ENCODE data around the gene TMEM176B. TPM values are rescaled to one million over a fixed set of nuclear protein-coding genes. Genes with fewer than 3 reads are reported as not detected.

Gene TMEM176B
- total and polyA plus RNA-seq, 2 donors (not counting 3 experiments of a cell fraction or from before 2014, with no cell fraction given): 0.23 TPM; not detected in 1

DNA sequence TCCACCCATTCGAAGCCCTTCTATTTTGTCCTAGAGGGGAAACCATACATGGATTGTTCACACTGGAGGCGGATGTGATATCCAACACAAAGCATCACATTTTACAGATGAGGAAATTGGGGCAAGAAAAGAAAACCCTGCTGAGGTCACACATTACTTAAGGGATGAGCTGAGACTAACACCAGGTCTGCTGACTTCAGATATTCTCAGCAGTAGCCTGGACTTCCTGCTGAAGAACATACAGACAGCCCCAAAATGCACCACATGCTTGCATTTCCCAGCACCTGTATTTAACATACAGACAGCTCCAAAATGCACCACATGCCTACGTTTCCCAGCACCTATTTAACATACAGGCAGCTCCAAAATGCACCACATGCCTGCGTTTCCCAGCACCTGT is 51.8 kb downstream of the TMEM176B start:
- H3K4me2 ChIP-seq (ENCODE audit: insufficient read depth, low read length): no peak overlapping the region
- dilution Hi-C loops (cut with MboI; ENCODE audit: extremely low pct_ligation_motif_present, low sequenced_read_pairs) (no loop called here), intact Hi-C loops (cut with micrococcal nuclease) (no loop called here)
- DNase-seq (ENCODE audit: low read depth, low spot score) (no peak), FAIRE-seq (no peak)
- H3K27ac ChIP-seq (ENCODE audit: insufficient read depth, low read depth, low read length): no peak overlapping the region
- TF ChIP-seq, protein P1, sequence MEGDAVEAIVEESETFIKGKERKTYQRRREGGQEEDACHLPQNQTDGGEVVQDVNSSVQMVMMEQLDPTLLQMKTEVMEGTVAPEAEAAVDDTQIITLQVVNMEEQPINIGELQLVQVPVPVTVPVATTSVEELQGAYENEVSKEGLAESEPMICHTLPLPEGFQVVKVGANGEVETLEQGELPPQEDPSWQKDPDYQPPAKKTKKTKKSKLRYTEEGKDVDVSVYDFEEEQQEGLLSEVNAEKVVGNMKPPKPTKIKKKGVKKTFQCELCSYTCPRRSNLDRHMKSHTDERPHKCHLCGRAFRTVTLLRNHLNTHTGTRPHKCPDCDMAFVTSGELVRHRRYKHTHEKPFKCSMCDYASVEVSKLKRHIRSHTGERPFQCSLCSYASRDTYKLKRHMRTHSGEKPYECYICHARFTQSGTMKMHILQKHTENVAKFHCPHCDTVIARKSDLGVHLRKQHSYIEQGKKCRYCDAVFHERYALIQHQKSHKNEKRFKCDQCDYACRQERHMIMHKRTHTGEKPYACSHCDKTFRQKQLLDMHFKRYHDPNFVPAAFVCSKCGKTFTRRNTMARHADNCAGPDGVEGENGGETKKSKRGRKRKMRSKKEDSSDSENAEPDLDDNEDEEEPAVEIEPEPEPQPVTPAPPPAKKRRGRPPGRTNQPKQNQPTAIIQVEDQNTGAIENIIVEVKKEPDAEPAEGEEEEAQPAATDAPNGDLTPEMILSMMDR (IDR thresholded peaks at IDR 0.05; ENCODE audit: extremely low read depth in 1 of 2, insufficient read depth in 1 of 2, low read depth in 1 of 2, low read length in 2 of 2): no peak
- TF ChIP-seq POLR2AphosphoS5 (IDR thresholded peaks at IDR 0.05; ENCODE audit: insufficient read depth, low read depth, low read length): no peak
- TF ChIP-seq FOS (IDR thresholded peaks at IDR 0.05; ENCODE audit: borderline replicate concordance, insufficient read depth, low read length): no peak
- TF ChIP-seq, protein P2, sequence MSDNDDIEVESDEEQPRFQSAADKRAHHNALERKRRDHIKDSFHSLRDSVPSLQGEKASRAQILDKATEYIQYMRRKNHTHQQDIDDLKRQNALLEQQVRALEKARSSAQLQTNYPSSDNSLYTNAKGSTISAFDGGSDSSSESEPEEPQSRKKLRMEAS (IDR thresholded peaks at IDR 0.05; ENCODE audit: insufficient read depth, insufficient read length): no peak
- TF ChIP-seq JUN (IDR thresholded peaks at IDR 0.05; ENCODE audit: borderline replicate concordance, insufficient read depth, insufficient read length, low read depth): no peak
- TF ChIP-seq GATA2 (IDR thresholded peaks at IDR 0.05; ENCODE audit: insufficient read depth, insufficient read length, low read depth, low read length): no peak
- H3K9ac ChIP-seq (replicated peaks; ENCODE audit: extremely low read depth, insufficient read depth, low read length): no peak overlapping the region
- H3K9me1 ChIP-seq (replicated peaks; ENCODE audit: control insufficient read depth, extremely low read depth, insufficient read depth, low read length): no peaks in the 10 kb centered on the region
- no peaks in the 10 kb centered on the region for H3K9me3 ChIP-seq (replicated peaks; ENCODE audit: control insufficient read depth, insufficient read depth, low read length)
- no TSS peak for BruUV-seq (replicated peaks)
- no peaks in the 10 kb centered on the region for H3K36me3 ChIP-seq (ENCODE audit: control insufficient read depth in 2 of 2, extremely low read depth in 1 of 2, insufficient read depth in 2 of 2, low read length in 2 of 2)
- no peaks in the 10 kb centered on the region for H4K20me1 ChIP-seq (replicated peaks; ENCODE audit: control insufficient read depth, extremely low read depth, insufficient read depth, low read length)
- CTCF ChIA-PET: interaction anchor here (1.0 to 1.3 kb wide), 2 partner anchors 10 to 299 kb away, joined by 4 read pairs; no protein-coding TSS in a partner anchor
- H3K27me3 ChIP-seq (ENCODE audit: control insufficient read depth in 2 of 2, insufficient read depth in 2 of 2, low read length in 2 of 2): no peaks in the 10 kb centered on the region
- no peaks in the 10 kb centered on the region for H3K79me2 ChIP-seq (ENCODE audit: control insufficient read depth, insufficient read depth, low read length)
- no peak overlapping the region for H3K4me3 ChIP-seq (replicated peaks in 1 of 3; ENCODE audit: insufficient read depth in 1 of 3, low read depth in 1 of 3, low read length in 3 of 3)
- no peaks in the 10 kb centered on the region for H3K4me1 ChIP-seq (ENCODE audit: control insufficient read depth, extremely low read depth, insufficient read depth, low read length)
- POLR2A ChIA-PET: no interaction called here
- no peak overlapping the region for H2AFZ ChIP-seq (ENCODE audit: low read depth, low read length)
